ENCODE results near the gene MTAP.
"Not testable (repeated sequence)": the region's sequence is repeated elsewhere in the genome, so short reads cannot be mapped to it uniquely, and the experiment has no call there.

The MTAP gene

DNA sequence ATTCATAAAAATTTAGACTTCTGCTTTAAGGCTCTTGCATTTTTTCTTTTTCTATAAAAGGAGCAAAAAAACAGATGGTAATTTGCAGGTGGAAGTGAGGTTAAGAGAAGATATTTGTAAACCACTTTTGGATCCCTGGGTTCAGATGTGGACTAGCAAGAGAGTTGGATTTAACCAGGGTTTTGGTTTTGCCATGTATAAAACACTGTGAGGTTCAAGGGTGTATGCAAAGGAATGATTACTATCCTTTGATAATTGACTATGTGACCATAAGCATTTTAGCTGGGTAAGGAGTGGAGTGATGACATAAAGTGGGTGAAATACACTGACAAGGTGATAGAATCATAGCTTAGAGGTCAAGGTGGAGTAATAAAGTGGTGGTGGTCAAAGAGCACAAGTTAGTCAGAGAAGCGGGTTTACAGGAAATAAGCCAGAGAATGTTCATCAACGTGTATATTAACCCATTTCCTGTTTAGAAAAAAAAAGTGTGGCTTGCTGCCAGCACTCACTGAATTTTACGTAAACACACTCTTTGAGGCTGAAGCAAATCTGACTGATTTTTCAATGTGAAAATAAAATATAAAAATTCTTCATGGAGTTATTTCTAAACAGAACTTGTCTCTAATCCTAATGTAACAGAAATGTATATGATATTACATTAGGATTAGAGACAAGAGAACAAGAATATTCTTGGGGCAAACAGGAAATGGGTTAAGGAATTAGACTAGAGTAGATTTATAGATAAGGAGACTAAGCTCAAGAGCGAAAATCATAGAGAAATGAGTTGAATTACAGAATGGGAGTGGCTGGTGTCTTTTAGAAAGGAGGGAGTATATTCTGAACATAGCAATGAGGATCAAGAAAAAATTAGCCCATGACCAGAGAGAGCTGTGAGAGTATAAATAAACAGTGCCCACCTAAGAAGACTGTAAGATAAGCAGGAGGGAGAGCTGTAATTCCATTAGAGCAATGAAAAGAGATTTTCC is 117.2 kb downstream of the MTAP start:
- DNase-seq (ENCODE audit: low spot score), result peak; percentile 51

DNA sequence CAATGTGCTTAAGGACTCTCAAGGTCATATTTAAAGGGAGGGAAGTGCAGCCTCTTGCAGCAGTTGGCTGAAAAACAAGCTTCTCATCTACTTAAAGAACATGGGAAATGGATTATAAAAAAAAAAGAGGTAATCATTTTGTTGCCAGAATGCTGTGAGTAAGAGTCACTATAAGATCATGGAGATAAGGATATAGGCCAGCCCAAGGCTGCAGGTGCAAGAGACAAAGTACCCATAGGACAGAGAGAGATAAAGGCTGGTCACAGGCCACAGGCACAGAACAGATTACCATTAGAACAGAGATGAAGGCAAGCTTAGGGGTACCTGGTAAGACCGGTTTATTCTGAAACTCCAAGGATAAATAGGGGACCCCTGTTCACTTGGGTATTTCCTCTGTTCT is 121.3 kb downstream of the MTAP start:
- no peak for DNase-seq (ENCODE audit: low spot score)

DNA sequence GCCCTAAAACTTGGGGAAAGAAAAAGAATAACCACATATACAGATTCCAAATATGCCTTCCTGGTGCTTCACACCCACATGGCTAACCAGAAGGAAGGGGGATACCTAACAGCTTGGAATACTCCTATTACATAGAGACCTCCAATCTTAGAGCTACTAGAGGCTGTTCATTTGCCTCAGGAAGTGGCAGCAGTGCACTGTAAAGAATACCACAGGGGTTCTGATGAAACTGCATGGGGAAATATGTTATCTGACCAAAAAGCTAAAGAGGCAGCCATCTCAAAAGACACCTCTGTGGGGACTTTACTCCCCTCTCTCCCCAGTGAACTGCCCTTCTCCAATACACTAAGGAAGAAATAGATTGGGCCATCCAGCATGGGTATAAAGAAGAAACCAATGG is 125.3 kb downstream of the MTAP start:
- DNase-seq (ENCODE audit: low spot score), result no peak

DNA sequence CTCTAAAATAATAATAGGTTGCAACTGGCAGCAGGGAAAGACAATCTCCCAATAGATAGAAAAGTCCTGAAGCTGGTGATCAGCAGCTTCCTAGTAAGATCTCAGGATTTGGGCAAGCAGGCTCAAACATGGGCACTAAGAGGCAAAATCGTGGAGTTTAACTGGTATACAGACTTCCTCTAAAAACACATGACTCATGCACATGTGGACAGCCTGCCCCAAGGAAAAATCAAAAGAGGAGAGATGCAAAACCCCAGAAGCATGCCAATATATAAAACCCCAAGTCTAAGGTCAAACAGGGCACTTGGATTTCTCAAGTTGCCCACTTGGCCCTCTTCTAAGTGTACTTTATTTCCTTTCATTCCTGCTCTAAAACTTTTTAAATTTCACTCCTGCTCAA is 129.0 kb downstream of the MTAP start:
- no peak for DNase-seq (ENCODE audit: low spot score)

DNA sequence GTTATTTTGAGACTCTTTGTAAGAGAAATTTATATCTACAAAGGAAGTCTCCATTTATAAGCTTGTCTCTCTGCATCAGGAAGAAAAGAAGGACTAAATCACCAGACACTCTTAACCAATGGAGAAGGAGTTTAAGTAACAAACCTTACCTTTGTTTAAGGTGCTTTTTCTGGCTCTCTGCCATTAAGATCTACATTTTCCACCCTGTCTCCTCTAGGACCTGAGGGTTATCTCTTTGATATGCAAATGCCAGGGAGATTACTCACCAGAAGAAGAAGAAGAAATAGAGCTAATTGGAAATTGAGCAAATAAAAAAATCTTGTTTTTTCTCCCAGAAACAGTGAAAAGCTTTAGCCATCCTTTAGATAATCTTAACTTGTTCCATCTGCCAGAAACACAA is 130.8 kb downstream of the MTAP start:
- DNase-seq (ENCODE audit: low spot score), result no peak

DNA sequence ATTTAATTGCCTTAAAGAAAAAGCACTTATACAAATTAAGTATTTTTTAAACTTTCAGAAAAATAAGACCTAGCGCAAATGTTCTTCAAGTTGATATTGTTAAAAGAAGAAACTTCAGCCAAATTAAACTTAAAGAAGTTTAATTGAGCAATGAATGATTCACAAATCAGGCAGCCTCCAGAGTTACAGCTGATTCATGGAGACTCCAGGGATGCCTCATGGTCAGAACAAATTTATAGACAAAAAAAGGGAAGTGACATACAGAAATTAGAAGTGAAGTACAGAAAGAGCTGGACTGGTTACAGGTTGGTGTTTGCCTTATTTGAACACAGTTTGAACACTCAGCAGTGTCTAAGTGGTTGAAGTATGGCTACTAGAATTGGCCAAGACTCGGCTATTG is 131.4 kb downstream of the MTAP start:
- DNase-seq (ENCODE audit: low spot score), result no peak

DNA sequence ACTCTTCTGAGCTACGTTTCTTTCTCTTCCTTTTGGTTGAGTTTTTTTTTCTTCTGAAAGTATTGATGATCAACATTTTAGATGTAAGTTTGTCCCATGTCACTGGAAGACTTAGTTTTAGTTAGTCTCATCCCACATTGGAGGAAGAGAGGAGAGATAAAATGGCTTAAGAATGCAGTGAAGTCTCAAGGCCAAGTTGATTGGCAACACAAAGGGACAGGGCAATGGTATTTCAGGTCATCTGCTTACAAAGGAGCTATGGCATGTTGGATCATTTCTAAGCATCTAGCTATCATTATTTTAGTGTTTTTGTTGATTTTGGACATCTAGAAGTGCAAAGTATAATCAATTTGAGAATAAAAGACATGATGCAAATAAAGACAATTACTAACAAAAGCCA is 133.2 kb downstream of the MTAP start:
- DNase-seq (ENCODE audit: low spot score), result no peak

DNA sequence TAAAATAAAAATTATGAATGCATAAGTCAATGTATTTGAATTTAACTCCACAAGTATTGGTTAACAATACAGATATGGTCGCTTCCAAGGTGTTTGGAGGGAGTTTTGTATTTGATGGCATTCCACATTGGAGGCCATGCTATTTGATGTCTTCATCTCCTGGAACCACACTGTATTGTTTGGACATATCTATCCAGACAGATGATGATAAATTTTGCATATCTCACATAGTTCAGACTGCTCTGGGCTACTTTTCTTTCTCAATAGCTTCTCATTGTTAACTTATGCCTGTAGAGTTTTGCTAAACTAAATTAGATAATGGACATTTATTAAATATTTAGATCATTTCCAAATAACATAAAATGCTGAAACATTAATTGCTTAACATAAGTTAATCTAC is 133.7 kb downstream of the MTAP start:
- DNase-seq (ENCODE audit: low spot score), result no peak

DNA sequence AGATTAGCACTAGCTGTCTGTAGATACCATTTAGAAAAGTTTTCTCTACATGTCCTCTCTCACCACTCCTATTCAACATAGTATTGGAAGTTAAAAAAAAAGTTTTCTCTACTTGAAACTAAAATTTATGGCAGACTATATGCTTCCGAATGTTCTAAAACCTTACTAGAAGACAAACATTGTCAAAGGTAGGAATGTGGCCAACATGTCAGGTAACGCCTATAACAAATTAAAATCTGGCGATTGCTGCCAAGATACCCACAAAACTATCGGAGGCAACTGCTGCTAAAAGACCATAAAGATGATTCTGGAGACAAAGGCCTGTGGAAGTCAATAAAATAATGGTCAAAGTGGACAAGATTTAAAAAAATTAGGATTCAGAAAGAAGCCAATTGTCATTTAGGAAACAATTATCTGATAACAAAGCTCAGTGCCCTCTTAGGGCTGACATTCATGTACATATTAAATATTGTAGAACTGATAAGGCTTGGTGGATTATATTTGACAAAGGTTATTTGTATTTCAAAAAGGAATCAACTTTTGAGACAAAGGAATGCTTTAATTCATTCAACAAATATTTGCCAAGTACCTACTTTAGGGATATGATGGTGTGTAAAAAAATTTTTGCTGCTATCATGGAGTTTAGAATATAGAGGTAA is 139.0 kb downstream of the MTAP start:
- no peak for DNase-seq (ENCODE audit: low spot score)

DNA sequence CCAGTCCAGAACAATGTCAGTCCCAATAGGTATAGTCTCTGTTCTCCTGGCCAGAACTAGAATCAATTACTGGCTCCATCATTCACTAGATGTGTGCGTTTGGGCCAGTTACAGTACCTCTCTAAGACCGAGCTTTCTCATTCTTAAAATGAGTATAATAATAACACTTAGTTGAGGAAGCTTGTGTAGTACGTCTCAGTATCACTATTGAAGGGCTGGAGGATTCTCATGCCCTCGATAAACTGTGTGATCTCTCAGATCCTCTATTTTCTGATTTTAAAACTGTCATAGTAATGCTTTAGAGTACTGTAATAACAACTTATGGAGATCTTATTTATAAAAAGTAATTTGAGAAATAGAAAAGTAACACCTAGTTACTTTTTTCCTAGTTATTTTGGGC is 141.0 kb downstream of the MTAP start:
- no peak for DNase-seq (ENCODE audit: low spot score)

DNA sequence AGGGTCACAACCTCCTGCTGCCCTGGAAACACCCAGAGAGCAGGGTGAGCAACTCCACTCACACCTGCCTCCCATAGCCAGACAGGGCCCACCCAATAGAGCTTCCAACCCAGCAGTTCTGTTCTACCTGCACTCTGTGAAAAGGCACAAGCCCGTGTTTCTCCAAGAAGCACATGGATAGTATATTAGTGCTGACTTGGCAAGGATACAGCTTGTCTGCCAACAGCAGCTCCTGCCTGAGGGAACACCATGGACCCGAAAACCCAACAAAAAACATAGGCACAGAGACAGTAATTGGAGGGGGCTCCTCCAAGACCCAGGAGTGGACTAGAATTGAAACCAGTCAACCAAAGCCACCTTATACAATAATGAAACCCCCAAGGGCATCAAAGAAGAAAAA is 143.2 kb downstream of the MTAP start:
- no peak for DNase-seq (ENCODE audit: low spot score)

DNA sequence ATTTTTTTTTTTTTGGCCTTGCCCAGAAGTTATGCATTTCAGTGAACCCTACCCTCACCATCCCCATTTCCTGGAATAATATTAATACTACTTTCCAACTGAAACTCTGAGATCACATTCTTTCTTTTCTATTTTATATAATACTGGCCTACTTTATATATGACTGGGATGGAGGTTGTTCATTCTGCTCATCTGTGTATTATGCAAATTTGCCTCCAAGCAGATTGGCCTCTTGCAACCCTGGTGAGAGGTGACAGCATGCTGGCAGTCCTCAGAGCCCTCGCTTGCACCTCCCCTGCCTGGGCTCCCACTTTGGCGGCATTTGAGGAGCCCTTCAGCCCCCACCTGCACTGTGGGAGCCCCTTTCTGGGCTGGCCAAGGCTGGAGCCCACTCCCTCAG is 156.4 kb downstream of the MTAP start:
- DNase-seq (ENCODE audit: low spot score), result no peak

DNA sequence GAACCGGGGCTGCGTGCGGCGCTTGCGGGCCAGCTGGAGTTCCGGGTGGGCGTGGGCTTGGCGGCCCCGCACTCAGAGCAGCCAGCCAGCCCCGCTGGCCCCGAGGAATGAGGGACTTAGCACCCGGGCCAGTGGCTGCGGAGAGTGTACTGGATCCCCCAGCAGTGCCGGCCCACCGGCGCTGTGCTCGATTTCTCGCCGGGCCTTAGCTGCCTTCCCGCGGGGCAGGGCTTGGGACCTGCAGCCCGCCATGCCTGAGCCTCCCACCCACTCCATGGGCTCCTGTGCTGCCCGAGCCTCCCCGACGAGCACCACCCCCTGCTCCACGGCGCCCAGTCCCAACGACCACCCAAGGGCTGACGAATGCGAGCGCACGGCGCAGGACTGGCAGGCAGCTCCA is 156.8 kb downstream of the MTAP start:
- DNase-seq (ENCODE audit: low spot score), result not testable (repeated sequence)

DNA sequence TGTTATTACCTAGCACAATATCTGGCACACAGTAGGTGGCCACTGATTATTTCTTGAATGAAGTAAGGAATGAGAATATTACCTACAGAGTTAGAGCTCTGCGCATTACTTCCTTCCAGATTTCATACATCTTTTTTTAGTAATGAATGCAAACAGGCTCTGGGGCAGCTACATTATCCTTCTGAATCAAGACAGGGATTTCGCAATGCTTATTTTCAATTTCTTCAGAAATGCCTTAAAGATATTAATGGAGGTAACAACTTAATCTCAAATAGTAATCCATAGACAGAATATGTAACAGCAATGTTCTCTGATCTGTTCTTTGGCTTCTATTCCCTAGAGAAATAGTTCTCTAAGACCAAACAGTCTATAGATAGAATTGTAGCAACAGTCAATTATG is 159.1 kb downstream of the MTAP start:
- no peak for DNase-seq (ENCODE audit: low spot score)

DNA sequence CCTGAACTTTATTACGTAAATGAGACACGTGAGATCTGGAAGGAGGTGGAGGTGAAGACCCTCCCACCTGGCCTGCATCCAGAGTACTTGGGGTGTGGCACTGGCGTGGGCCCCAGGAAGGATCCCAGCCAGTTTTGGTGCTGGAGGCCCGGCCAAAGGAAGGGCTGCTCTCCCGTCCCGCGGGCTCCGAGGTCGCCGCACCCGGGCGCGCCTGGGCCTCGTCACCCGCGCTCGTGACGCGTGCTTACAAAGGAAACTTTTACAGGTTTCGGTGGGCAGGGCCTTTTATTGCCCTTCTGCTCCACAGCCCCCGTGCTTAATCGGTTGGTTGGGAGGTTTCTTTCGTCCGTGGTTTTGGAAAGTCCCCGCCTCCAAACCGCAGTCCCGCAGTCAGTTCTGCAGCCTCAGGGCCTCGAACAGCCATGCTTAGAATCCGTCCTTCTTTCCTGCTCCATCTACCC is 162.5 kb downstream of the MTAP start:
- DNase-seq (ENCODE audit: low spot score), result no peak

DNA sequence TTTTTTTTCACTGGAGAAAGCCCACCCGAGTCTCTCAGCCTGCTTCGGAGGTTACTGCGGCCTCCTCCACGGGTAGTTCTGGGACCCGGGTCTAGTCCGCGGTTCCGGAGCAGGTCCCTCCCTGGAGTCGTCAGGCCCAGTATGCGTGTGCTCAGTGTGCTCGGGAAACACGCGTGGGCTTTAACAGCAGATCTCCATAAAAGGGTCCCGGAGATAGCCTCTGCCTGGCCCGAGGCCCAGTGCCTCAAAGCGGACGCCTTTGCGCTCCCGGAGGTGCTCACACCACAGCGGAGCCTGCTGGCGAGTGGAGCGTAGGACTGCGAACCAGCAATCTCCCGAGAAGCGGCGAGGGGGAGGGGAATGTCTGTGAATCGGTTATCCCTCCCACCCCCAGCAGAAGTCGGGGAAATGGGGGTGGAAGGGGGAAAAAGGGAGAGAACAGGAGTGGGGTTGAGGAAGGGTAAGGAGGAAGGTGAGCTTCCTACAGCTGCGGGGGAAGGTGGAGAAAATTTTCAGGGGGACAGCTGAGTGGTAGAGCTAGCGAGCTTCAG is 163.0 kb downstream of the MTAP start:
- DNase-seq (ENCODE audit: low spot score), result no peak

DNA sequence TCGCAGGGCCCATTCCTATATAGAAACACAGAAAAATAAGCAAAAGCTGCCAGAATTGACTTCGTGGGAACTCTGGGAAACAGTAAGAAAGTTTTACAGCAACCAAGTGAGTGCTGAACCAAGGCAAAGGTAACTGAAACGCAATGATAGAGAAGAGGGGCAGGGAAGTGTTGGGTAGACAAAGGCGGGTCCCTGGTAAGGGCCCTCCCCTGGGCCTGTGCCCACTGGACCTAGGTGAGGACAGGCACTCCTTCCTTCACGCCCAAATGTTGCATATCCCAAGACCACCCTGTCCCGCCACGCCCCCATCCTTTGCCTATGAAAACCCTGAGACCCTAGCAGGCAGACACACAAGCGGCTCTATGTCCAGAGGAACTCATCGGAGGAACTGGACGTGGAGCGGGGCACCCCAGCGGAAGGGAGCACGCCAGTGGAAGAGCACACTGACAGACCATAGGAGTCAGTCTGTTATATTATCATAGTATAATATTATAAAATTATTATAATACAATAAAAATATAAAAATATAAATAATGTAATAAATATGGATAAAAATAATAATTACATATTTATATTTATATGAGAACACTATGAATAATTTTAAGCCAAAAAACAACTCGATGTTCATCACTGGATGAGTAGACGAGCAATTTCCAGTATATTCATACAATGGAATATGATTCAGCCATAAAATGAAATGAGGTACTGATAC is 163.9 kb downstream of the MTAP start:
- no peak for DNase-seq (ENCODE audit: low spot score)

DNA sequence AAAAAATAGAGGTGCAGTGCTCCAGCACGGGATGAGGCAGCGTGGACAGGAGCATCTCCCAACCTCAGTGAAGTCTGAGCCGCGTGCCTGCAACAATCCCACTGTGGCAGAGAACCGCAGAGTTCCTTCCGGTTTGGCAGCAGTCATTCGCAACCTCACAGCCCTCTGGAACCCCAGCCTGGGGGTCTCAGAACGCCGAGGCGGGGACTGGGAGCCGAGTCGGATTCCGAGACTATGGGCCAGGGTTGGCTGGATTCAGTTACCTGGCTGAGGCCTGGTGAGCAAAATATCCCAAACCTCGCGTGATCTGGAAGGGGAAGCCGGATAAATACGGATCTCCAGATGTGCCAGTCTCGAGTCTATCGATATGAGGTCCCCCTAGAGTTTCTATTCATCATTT is 164.7 kb downstream of the MTAP start:
- no peak for DNase-seq (ENCODE audit: low spot score)

DNA sequence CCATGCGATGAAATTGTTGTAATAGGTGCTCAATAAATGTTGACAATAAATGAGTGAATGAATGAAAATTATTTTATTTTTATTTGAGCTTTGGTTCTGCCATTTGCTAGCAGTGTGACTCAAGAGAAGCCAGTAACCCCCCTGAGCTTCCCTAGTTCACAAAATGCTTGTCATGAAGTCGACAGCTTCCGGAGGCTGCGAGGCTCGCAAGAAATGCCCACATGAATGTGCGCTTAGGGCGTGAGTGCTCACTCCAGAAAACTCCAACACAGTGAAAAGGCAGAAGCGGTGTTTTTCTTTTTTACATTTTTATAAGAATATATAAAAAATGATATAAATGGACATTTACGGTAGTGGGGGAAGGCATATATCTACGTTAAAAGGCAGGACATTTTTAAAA is 165.3 kb downstream of the MTAP start:
- DNase-seq (ENCODE audit: low spot score), result no peak

DNA sequence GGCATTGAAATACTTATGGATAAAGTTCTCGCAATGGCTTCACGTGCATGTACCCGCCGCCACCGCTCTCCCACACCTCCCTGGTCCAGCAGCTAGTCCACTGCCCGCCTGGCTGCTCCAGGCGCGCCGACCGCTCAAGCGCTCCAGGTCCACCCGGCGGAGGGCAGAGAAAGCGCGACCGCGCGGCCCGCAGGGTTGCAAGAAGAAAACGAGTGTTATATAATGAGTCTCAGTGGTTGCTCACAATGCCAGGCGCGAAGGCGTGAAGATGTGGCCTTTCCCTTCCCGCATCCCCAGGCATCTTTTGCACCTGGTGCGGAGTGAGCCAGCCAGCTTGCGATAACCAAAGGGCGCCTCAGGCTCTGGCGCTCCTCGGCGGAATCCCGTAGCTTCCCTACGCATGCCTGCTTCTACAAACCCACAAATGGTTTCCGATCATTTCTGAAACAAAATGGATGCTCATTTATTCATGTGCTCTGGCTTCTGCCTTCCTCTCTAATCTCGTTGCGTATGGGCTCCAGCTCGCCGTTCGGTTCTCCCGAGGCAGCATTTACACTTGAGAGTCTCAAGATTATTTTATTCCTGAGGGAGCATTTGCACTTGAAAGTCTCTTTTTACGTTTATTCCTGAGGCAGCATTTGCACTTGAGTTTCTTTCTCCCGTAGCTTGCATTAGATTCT is 166.0 kb downstream of the MTAP start:
- DNase-seq (ENCODE audit: low spot score), result no peak

DNA sequence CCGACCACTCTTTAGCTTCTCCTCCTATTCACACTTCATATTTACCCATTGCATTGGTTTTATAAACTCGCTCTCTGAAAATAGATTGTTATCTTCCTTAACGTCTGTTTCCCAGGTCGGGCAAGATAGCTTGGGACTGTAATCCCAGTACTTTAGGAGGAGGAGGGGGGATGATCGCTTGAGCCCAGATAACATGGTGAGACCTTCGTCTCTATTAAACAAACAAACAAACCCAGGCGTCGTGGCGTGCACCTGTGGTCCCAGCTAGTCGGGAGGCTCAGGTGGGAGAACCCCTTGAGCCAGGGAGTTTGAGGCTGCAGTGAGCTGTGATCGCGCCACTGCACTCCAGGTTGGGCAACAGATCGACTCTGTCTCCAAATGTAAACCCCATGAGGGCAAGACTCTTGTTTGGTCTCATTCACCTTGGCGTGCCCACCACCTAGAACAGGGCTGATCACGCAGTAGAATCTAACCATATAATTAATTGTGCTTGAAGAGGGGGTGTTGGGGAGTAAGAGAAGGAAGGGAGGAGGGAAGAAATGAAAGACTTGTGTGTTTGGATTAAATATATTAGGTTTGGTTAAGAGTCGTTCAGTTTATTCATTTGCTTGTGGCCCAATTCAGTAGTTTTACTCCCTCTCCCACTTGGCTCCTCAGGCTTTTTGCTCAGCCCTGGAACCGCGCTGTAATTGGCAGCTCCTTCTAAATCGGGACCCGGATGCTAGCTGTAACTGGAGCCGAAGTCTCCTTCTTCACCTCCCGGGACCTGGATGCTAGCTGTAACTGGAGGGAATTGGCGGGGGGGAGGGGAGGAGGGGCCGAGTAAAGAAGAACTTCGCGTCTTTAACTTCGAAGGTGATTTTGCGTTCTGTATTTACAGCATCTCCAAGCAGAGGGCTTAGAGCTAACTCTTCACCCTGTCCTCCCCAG is 166.8 kb downstream of the MTAP start:
- DNase-seq (ENCODE audit: low spot score), result no peak

All from RKO (cell line).